Endothelial cell of umbilical vein (primary cell): ENCODE results near the gene CYFIP1. TPM values are rescaled to one million over a fixed set of nuclear protein-coding genes. Genes with fewer than 3 reads are reported as not detected.

Experiments
- BruUV-seq: library from RNA; stranded (reverse); fragments of 400-500 nt; replicated peaks from 2 replicates; lab custom pipeline; 2021; lab: Mats Ljungman, UMichigan
- CTCF ChIA-PET: fragments of 300-600, 350-600 bp; sonication (Branson Sonifier 250); formaldehyde crosslinking; loops from one replicate; lab custom pipeline; 2021; ENCODE audit warnings: antibody characterized with exemption, inconsistent platforms; lab: Charles Lee
- POLR2A ChIA-PET: fragments of 300-600, 350-600 bp; sonication (Branson Sonifier 250); formaldehyde crosslinking; loops from one replicate; lab custom pipeline; 2021; ENCODE audit warnings: antibody characterized with exemption, inconsistent platforms; lab: Charles Lee
- DNase-seq: peaks from one replicate; pipeline ENCODE4 v3.0.0-alpha.2; 2011; ENCODE audit warnings: low read depth, low spot score
- FAIRE-seq: peaks from 2 replicates; lab custom pipeline; 2011; peaks lifted over from hg19 to GRCh38; lab: Jason Lieb, UNC
- H2AFZ ChIP-seq: 2 replicates; pipeline ENCODE4 v1.6.0; 2012; ENCODE audit warnings: low read depth, low read length, control low read depth, inconsistent platforms
- H3K27ac ChIP-seq: 2 replicates; pipeline ENCODE4 v1.5.1; 2011; ENCODE audit warnings: low read depth, mild to moderate bottlenecking, control low read depth, low read length, moderate library complexity; ENCODE audit not compliant: insufficient read depth
- H3K27me3 ChIP-seq, 2 experiments: 2 replicates each; pipeline versions ENCODE4 v1.6.0 to v1.6.1; 2011; ENCODE audit warnings: low read length in 2 of 2, mixed read lengths in 1 of 2; ENCODE audit not compliant: control insufficient read depth in 2 of 2, insufficient read depth in 2 of 2
- H3K36me3 ChIP-seq, 2 experiments: 2 replicates in 1 of 2; 3 replicates in 1 of 2; pipeline ENCODE4 v1.5.1; 2011; ENCODE audit warnings: low read length in 2 of 2, mild to moderate bottlenecking in 1 of 2, moderate library complexity in 1 of 2; ENCODE audit not compliant: control insufficient read depth in 2 of 2, insufficient read depth in 2 of 2; ENCODE audit errors: extremely low read depth in 1 of 2
- H3K4me1 ChIP-seq: 3 replicates; pipeline ENCODE4 v1.5.1; 2011; ENCODE audit warnings: mild to moderate bottlenecking, low read length; ENCODE audit not compliant: control insufficient read depth, insufficient read depth; ENCODE audit errors: extremely low read depth
- H3K4me2 ChIP-seq: 2 replicates; pipeline ENCODE4 v1.6.1; 2011; ENCODE audit warnings: low read length, control low read depth, mixed read lengths; ENCODE audit not compliant: insufficient read depth
- H3K4me3 ChIP-seq, 3 experiments: fragments of 200-600 bp in 1 of 3; sonication (generic), shearing (Covaris generic) in 1 of 3; replicated peaks in 1 of 3; 2 replicates each; pipeline ENCODE4 v1.5.1; 2011 to 2016; ENCODE audit warnings: control low read depth in 3 of 3, low read length in 3 of 3, mild to moderate bottlenecking in 2 of 3, inconsistent platforms in 1 of 3, low read depth in 1 of 3, moderate library complexity in 1 of 3; ENCODE audit not compliant: insufficient read depth in 1 of 3
- H3K79me2 ChIP-seq: 2 replicates; pipeline ENCODE4 v1.6.0; 2012; ENCODE audit warnings: low read length, inconsistent platforms; ENCODE audit not compliant: control insufficient read depth, insufficient read depth
- H3K9ac ChIP-seq: replicated peaks from 2 replicates; pipeline ENCODE3; 2011; ENCODE audit warnings: low read length, control low read depth; ENCODE audit not compliant: insufficient read depth; ENCODE audit errors: extremely low read depth
- H3K9me1 ChIP-seq: replicated peaks from 3 replicates; pipeline ENCODE4 v1.6.0; 2011; ENCODE audit warnings: mild to moderate bottlenecking, low read length; ENCODE audit not compliant: control insufficient read depth, insufficient read depth; ENCODE audit errors: extremely low read depth
- H3K9me3 ChIP-seq: replicated peaks from 2 replicates; pipeline ENCODE4 v1.5.1; 2012; ENCODE audit warnings: low read length, inconsistent platforms; ENCODE audit not compliant: control insufficient read depth, insufficient read depth
- H4K20me1 ChIP-seq: replicated peaks from 2 replicates; pipeline ENCODE3; 2011; ENCODE audit warnings: mild to moderate bottlenecking, low read length; ENCODE audit not compliant: control insufficient read depth, insufficient read depth; ENCODE audit errors: extremely low read depth
- CTCF ChIP-seq, 2 donors: IDR thresholded peaks; 1 replicate in 1 of 2; 2 replicates in 1 of 2; pipeline ENCODE4 v1.5.1; 2011; ENCODE audit warnings: low read length in 2 of 2, mild to moderate bottlenecking in 2 of 2, moderate library complexity in 2 of 2, control low read depth in 1 of 2, inconsistent platforms in 1 of 2, low read depth in 1 of 2; ENCODE audit not compliant: insufficient read depth in 1 of 2; ENCODE audit errors: extremely low read depth in 1 of 2
- EZH2 ChIP-seq: IDR thresholded peaks from 2 replicates; pipeline ENCODE4 v1.6.1; 2012; ENCODE audit warnings: borderline replicate concordance, low read depth, mild to moderate bottlenecking, moderate library complexity, low read length, inconsistent platforms; ENCODE audit not compliant: severe bottlenecking
- FOS ChIP-seq: IDR thresholded peaks from 2 replicates; pipeline ENCODE4 v1.6.1; 2011; ENCODE audit warnings: mild to moderate bottlenecking, low read length, moderate library complexity, borderline replicate concordance; ENCODE audit not compliant: insufficient read depth
- GATA2 ChIP-seq: IDR thresholded peaks from 2 replicates; pipeline ENCODE4 v1.7.0; 2011; ENCODE audit warnings: low read depth, mild to moderate bottlenecking, moderate library complexity, mixed read lengths, low read length; ENCODE audit not compliant: insufficient read length, insufficient read depth
- JUN ChIP-seq: IDR thresholded peaks from 2 replicates; pipeline ENCODE4 v1.6.1; 2011; ENCODE audit warnings: borderline replicate concordance, low read depth; ENCODE audit not compliant: insufficient read length, insufficient read depth
- MAX ChIP-seq: IDR thresholded peaks from 2 replicates; pipeline ENCODE4 v1.6.1; 2011; ENCODE audit not compliant: insufficient read depth, insufficient read length
- MYC ChIP-seq: IDR thresholded peaks from one replicate; pipeline ENCODE4 v1.6.1; 2011; ENCODE audit warnings: mild to moderate bottlenecking, low read depth, low read length
- POLR2A ChIP-seq: IDR thresholded peaks from 2 replicates; pipeline ENCODE4 v1.6.1; 2012; ENCODE audit warnings: low read depth, mild to moderate bottlenecking, control low read depth, low read length
- POLR2AphosphoS5 ChIP-seq: IDR thresholded peaks from 2 replicates; pipeline ENCODE4 v1.6.1; 2012; ENCODE audit warnings: low read depth, mild to moderate bottlenecking, control low read depth, low read length, moderate library complexity; ENCODE audit not compliant: insufficient read depth
- dilution Hi-C: fragments of 300-500 bp; cut with MboI; formaldehyde crosslinking; loops from one replicate; pipeline ENCODE4 v1.15.0; 2019; ENCODE audit warnings: low sequenced_read_pairs; ENCODE audit not compliant: extremely low pct_ligation_motif_present
- intact Hi-C: fragments of 100-400 bp; cut with micrococcal nuclease; formaldehyde crosslinking; loops from one replicate; pipeline ENCODE4 v1.10.0; 2022
- polyA plus RNA-seq, 4 experiments: library from polyadenylated mRNA; depleted of rRNA in 3 of 4; stranded (reverse) in 3 of 4; unstranded in 1 of 4; fragments of >200 nt; gene quantifications; 2 replicates each; pipeline versions ENCODE4 v1.2.1 to v1.2.3, GENCODE V29; 2011 to 2012; ENCODE audit warnings: missing spikeins in 1 of 4
- total RNA-seq: library from RNA; stranded (reverse); gene quantifications from 2 replicates; pipeline ENCODE4 v1.2.3, GENCODE V29; 2021

CYFIP1 gene
- total and polyA plus RNA-seq, 2 donors (not counting 3 experiments of a cell fraction or from before 2014, with no cell fraction given), result 81.4 to 158 TPM

- CTCF ChIA-PET, result interaction anchor here (1.0 to 1.2 kb wide), 2 partner anchors 17 to 29 kb away, joined by 3 read pairs; no protein-coding TSS in a partner anchor
- BruUV-seq, result TSS peak; percentile 11
- FAIRE-seq (no peak), DNase-seq (no peak)
- no peaks in the 10 kb centered on the region for H3K9me3 ChIP-seq
- H3K4me2 ChIP-seq, result peak overlapping the region; percentile 80
- H3K36me3 ChIP-seq, result no peaks in the 10 kb centered on the region
- peak overlapping the region; percentile 62 to 89 (median 72) for H3K4me3 ChIP-seq
- dilution Hi-C loops, result no loop called here
- H2AFZ ChIP-seq, result no peak overlapping the region
- intact Hi-C loops, result loop anchor here (1.0 to 2.0 kb wide), 3 partner anchors 17 to 140 kb away; partner anchors contain the start of gene NIPA2
- POLR2A ChIA-PET, result no interaction called here
- H3K9me1 ChIP-seq, result no peaks in the 10 kb centered on the region
- H4K20me1 ChIP-seq, result no peaks in the 10 kb centered on the region
- TF ChIP-seq CTCF (IDR thresholded peaks at IDR 0.05; ENCODE audit: extremely low read depth in 1 of 2, insufficient read depth in 1 of 2, low read depth in 1 of 2, low read length in 2 of 2) (no peak), POLR2AphosphoS5 (no peak), MYC (no peak), JUN (no peak), FOS (no peak), MAX (no peak), EZH2 (no peak), GATA2 (no peak), POLR2A (no peak)
- H3K4me1 ChIP-seq, result peaks cover 12% of the 10 kb centered on the region
- no peak overlapping the region for H3K9ac ChIP-seq
- H3K27ac ChIP-seq, result no peak overlapping the region
- H3K79me2 ChIP-seq, result peaks cover 54% of the 10 kb centered on the region
- no peaks in the 10 kb centered on the region for H3K27me3 ChIP-seq
Observed at GRCh38 chr15:22978691-22979237, 1.4 kb downstream of the CYFIP1 start.
